Measurements from ENCODE around the gene CYP2A7.
"Not testable (repeated sequence)": the region's sequence is repeated elsewhere in the genome, so short reads cannot be mapped to it uniquely, and the experiment has no call there.

The CYP2A7 gene

GRCh38 chr19:40882062-40882461 is at the start of gene CYP2A7:
CYP2A7 (minus strand) TSS chr19:40882231; CDS start chr19:40882210, 21 bp downstream.
- DNase-seq: not testable (repeated sequence)

- DNase-seq: not testable (repeated sequence)
Measured at GRCh38 chr19:40930799-40931198, 48.8 kb upstream of the CYP2A7 start.

- not testable (repeated sequence) for DNase-seq
Measured at GRCh38 chr19:40929942-40930341, 47.9 kb upstream of the CYP2A7 start.

GRCh38 chr19:40928850-40929249 is 46.8 kb upstream of the CYP2A7 start:
- no peak for DNase-seq

GRCh38 chr19:40927567-40927966 is 45.5 kb upstream of the CYP2A7 start:
- DNase-seq: no peak

- not testable (repeated sequence) for DNase-seq
Measured at GRCh38 chr19:40926276-40926675, 44.2 kb upstream of the CYP2A7 start.

- no peak for DNase-seq
Measured at GRCh38 chr19:40923934-40924391, 41.9 kb upstream of the CYP2A7 start.

GRCh38 chr19:40922237-40923160 is 40.5 kb upstream of the CYP2A7 start:
- DNase-seq: not testable (repeated sequence)

- no peak for DNase-seq
Measured at GRCh38 chr19:40921005-40921897, 39.2 kb upstream of the CYP2A7 start.

- no peak for DNase-seq
Measured at GRCh38 chr19:40920300-40921004, 38.4 kb upstream of the CYP2A7 start.

- DNase-seq: not testable (repeated sequence)
Measured at GRCh38 chr19:40919530-40920299, 37.7 kb upstream of the CYP2A7 start.

- DNase-seq: not testable (repeated sequence)
Measured at GRCh38 chr19:40918303-40918702, 36.3 kb upstream of the CYP2A7 start.

- no peak for DNase-seq
Measured at GRCh38 chr19:40908976-40909375, 26.9 kb upstream of the CYP2A7 start.

GRCh38 chr19:40907968-40908735 is 26.1 kb upstream of the CYP2A7 start:
- no peak for DNase-seq

GRCh38 chr19:40906512-40906911 is 24.5 kb upstream of the CYP2A7 start:
- no peak for DNase-seq

- not testable (repeated sequence) for DNase-seq
Measured at GRCh38 chr19:40904673-40905156, 22.7 kb upstream of the CYP2A7 start.

GRCh38 chr19:40901975-40902750 is 20.1 kb upstream of the CYP2A7 start:
- not testable (repeated sequence) for DNase-seq

- DNase-seq: not testable (repeated sequence)
Measured at GRCh38 chr19:40900521-40900920, 18.5 kb upstream of the CYP2A7 start.

- not testable (repeated sequence) for DNase-seq
Measured at GRCh38 chr19:40899964-40900363, 17.9 kb upstream of the CYP2A7 start.

Data from NCI-H1417 treated with DMSO at 0.1 percent for 48 hours (cell line).